Measurements from ENCODE around the gene DEFB123.
"Not testable (repeated sequence)": the region's sequence is repeated elsewhere in the genome, so short reads cannot be mapped to it uniquely, and the experiment has no call there.

Gene DEFB123

DNA sequence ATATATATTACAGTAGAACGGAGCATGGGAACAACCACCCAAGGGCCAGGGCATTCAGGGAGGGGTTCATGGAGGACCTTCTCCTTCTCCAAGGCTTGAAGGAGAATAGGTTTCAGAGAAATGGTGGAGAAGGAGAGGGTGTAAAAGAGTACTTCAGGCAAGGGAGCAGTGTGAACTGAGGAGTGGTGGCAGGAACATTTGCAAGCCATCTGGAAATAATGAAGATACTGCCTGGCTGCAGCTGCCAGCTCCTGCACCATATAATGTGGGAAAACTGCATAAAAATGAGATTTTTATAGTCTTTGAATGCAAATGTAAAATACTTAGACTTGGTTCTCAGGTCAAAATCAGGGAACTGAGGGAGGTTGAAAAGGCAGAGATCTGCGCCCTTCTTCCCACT is 24.8 kb upstream of the DEFB123 start:
- DNase-seq (ENCODE audit: low read depth), result no peak
- TF ChIP-seq, protein P1, sequence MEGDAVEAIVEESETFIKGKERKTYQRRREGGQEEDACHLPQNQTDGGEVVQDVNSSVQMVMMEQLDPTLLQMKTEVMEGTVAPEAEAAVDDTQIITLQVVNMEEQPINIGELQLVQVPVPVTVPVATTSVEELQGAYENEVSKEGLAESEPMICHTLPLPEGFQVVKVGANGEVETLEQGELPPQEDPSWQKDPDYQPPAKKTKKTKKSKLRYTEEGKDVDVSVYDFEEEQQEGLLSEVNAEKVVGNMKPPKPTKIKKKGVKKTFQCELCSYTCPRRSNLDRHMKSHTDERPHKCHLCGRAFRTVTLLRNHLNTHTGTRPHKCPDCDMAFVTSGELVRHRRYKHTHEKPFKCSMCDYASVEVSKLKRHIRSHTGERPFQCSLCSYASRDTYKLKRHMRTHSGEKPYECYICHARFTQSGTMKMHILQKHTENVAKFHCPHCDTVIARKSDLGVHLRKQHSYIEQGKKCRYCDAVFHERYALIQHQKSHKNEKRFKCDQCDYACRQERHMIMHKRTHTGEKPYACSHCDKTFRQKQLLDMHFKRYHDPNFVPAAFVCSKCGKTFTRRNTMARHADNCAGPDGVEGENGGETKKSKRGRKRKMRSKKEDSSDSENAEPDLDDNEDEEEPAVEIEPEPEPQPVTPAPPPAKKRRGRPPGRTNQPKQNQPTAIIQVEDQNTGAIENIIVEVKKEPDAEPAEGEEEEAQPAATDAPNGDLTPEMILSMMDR (conservative IDR thresholded peaks at IDR 0.05; ENCODE audit: low read depth, low read length), result no peak
- no peak overlapping the region for H3K4me3 ChIP-seq (ENCODE audit: low read depth, low read length)

DNA sequence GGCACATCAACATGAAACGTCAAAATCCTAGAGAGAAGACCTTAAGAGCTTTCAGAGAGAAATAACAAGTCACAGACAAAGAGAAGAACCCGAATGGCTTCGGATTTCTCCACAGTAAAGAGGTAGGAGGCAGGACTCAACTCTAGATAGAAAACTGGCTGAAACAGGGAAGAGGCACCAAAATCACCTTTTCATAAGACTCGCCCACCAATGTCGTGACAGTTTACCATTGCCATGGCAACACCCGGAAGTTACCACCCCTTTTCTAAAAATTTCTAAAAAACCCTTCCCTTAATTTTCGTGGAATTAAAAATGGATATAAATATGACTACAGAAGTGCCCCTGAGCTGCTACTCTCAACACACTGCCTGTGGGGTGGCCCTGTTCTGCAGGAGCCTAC is 22.1 kb upstream of the DEFB123 start:
- no peak overlapping the region for H3K4me3 ChIP-seq (ENCODE audit: low read depth, low read length)
- TF ChIP-seq, protein P1 (conservative IDR thresholded peaks at IDR 0.05; ENCODE audit: low read depth, low read length), result no peak
- DNase-seq (ENCODE audit: low read depth), result no peak

DNA sequence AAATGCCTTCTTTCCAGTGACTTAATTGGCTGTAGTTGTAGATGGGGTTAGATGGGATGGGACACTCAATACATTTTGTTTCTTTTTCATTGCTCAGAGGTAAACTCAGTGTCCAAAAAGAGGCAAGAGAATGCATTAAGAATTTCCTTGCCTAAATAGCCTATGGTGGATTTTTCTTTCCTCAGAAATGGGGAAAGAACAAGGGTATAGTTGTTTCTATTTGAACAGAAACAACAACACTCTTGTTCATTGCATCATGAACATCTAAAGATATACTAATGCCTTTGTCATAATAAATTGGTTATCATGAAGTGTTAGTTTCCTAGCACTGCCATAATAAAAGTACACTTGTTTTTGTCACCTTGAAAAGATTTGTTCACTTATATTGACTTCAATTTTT is 14.6 kb upstream of the DEFB123 start:
- no peak for DNase-seq (ENCODE audit: low read depth)
- no peak overlapping the region for H3K4me3 ChIP-seq (ENCODE audit: low read depth, low read length)
- TF ChIP-seq, protein P1 (conservative IDR thresholded peaks at IDR 0.05; ENCODE audit: low read depth, low read length), result no peak

DNA sequence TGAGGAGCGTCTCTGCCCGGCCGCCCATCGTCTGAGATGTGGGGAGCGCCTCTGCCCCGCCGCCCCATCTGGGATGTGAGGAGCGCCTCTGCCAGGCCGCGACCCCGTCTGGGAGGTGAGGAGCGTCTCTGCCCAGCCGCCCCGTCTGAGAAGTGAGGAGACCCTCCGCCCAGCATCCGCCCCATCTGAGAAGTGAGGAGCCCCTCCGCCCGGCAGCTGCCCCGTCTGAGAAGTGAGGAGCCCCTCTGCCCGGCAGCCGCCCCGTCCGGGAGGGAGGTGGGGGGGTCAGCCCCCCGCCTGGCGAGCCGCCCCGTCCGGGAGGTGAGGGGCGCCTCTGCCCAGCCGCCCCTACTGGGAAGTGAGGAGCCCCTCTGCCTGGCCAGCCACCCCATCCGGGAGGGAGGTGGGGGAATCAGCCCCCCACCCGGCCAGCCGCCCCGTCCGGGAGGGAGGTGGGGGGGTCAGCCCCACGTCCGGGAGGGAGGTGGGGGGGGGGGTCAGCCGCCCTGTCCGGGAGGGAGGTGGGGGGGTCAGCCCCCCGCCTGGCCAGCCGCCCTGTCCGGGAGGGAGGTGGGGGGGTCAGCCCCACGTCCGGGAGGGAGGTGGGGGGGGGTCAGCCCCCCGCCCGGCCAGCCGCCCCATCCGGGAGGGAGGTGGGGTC is 13.4 kb upstream of the DEFB123 start:
- not testable (repeated sequence) for H3K4me3 ChIP-seq (ENCODE audit: low read depth, low read length); DNase-seq (ENCODE audit: low read depth)

DNA sequence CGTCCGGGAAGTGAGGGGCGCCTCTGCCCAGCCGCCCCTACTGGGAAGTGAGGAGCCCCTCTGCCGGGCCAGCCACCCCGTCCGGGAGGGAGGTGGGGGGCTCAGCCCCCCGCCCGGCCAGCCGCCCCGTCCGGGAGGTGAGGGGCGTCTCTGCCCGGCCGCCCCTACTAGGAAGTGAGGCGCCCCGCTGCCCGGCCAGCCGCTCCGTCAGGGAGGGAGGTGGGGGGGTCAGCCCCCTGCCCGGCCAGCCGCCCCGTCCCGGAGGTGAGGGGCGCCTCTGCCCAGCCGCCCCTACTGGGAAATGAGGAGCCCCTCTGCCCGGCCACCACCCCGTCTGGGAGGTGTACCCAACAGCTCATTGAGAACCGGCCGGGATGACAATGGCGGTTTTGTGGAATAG is 12.9 kb upstream of the DEFB123 start:
- not testable (repeated sequence) for DNase-seq (ENCODE audit: low read depth); H3K4me3 ChIP-seq (ENCODE audit: low read depth, low read length)

DNA sequence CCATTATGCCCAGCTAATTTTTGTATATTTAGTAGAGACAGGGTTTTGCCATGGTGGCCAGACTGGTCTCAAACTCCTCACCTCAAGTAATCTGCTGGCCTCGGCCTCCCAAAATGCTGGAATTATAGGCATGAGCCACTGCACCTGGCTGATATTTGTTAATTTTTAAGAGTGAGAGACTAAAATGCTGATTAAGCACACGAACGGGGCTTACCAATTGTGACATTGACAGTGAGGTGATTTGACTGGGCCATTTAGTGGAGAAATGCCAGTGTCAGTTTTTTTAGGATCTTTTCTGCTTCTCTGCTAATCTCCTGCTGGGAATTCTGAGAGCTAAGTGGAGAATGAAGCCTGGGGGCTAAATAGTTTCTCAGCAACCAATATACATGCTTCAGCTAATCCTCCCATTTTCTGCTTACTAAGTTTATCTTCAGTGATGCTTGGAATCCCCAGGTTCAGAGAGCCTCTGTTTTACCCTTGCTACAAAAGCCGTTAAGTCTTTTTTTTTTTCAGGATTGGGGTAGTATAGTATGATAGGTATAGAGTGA is 9.8 kb upstream of the DEFB123 start:
- H3K4me3 ChIP-seq (ENCODE audit: low read depth, low read length), result no peak overlapping the region
- TF ChIP-seq, protein P1 (conservative IDR thresholded peaks at IDR 0.05; ENCODE audit: low read depth, low read length), result no peak
- no peak for DNase-seq (ENCODE audit: low read depth)

DNA sequence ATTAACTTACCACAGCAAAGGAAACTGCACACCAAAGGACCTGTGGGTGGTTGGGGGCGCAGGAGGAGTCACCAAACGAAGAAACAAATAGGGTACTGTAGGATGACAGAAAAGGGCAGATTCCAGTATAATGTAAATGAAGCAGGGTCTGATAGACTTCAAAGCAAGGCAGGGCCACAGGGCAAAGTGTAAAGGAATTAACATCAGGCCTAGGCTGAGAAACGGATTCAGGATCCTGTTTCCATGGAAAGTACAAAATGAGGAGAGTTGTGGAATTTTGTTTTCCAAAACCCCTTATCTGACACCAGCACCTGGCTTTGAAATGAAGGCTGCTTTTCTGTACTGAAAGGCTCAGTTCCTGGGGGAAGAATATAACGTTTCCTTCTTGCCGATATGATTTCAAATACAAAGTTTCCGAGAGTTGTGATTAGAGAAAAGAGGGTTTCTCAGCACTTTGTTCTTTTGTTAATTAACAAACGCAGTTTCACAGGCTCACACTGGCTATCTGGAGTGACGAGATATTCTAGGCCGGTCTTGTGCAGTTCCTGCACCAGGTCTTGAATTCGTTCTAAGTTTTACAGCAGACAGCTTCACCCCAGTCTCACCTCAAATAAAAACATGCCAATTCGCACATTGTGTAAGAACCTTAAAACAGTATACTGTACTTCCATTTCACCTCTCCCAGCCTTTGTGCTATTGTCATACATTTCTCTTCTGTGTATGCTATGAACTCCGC is 5.8 kb downstream of the DEFB123 start:
- DNase-seq (ENCODE audit: low read depth), result no peak
- H3K4me3 ChIP-seq (ENCODE audit: low read depth, low read length), result no peak overlapping the region
- TF ChIP-seq, protein P1 (conservative IDR thresholded peaks at IDR 0.05; ENCODE audit: low read depth, low read length), result no peak
